Urinary bladder (tissue), 4 donors: ENCODE measurements around the gene SELENOO. TPM values are rescaled to one million over a fixed set of nuclear protein-coding genes. Genes with fewer than 3 reads are reported as not detected.

ENCODE experiments used
- DNase-seq: peaks from one replicate; pipeline ENCODE4 v3.0.0-alpha.2; 2015; ENCODE audit errors: extremely low spot score
- H3K27ac ChIP-seq: one replicate; pipeline ENCODE4 v1.5.1; 2013; ENCODE audit warnings: low read depth, mild to moderate bottlenecking, moderate library complexity
- H3K36me3 ChIP-seq: one replicate; pipeline ENCODE4 v1.6.1; 2013; ENCODE audit warnings: mild to moderate bottlenecking, moderate library complexity; ENCODE audit not compliant: insufficient read depth
- H3K4me1 ChIP-seq: one replicate; pipeline ENCODE4 v1.6.1; 2013; ENCODE audit warnings: mild to moderate bottlenecking, moderate library complexity; ENCODE audit not compliant: insufficient read depth
- H3K4me3 ChIP-seq: one replicate; pipeline ENCODE4 v1.5.1; 2013; ENCODE audit warnings: low read depth, low read length
- WGBS: extraction: QIAGEN DNeasy Blood & Tissue Kit; methylation state at CpG from one replicate; pipeline ENCODE4 v1.1.7; 2013; 5-methylcytosine and 5-hydroxymethylcytosine counted together
- polyA plus RNA-seq: library from polyadenylated mRNA; stranded (reverse); fragments of 200-250 nt; gene quantifications from one replicate; pipeline ENCODE4 v1.2.3, GENCODE V29; 2013
- total RNA-seq: library from RNA; depleted of rRNA; stranded (reverse); fragments of >200 nt; gene quantifications from one replicate; pipeline ENCODE4 v1.2.3, GENCODE V29; 2014
- donor health status: healthy with polysubstance abuse.
- donor health status: healthy.

The SELENOO gene
- total and polyA plus RNA-seq, 2 donors: 9.5 to 23.0 TPM

GRCh38 chr22:50227579-50228215 lies 26.9 kb downstream of the SELENOO start:
- Histone ChIP-seq H3K4me1 (no peaks in the 10 kb centered on the region), H3K27ac (no peak overlapping the region), H3K4me3 (no peak overlapping the region), H3K36me3 (peaks cover 8% of the 10 kb centered on the region)
- no peak for DNase-seq
- WGBS: 96% methylated on average over 25 of the region's 25 CpGs

GRCh38 chr22:50228366-50228765 lies 27.6 kb downstream of the SELENOO start:
- H3K4me3 ChIP-seq: no peak overlapping the region
- H3K36me3 ChIP-seq: peaks cover 5% of the 10 kb centered on the region
- 97% methylated on average over 9 of the region's 9 CpGs for WGBS
- H3K4me1 ChIP-seq: no peaks in the 10 kb centered on the region
- H3K27ac ChIP-seq: no peak overlapping the region
- DNase-seq: no peak

DNA sequence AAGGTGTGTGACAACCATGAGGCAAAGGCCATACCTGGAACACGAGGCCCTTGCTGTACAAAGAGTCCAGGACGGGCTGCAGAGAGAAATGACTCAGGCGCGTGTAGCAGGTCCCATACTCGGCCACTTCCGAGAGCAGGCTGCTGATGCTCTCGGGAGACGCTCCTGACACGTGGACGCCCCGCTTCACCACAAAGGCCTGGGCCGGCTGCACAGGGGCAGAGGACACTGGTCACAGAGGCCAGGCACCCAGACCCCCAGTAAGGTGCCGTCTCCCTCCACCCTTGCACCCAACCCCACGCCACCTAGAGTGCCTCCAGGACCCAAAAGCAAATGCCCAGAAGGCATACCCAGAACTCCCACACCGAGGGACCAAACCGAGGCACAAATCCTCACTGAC lies 28.6 kb downstream of the SELENOO start:
- no peak overlapping the region for H3K4me3 ChIP-seq
- H3K4me1 ChIP-seq: no peaks in the 10 kb centered on the region
- no peak for DNase-seq
- peaks cover 5% of the 10 kb centered on the region for H3K36me3 ChIP-seq
- 96% methylated on average over 16 of the region's 16 CpGs for whole genome bisulfite sequencing
- no peak overlapping the region for H3K27ac ChIP-seq

GRCh38 chr22:50232481-50233151 lies 31.8 kb downstream of the SELENOO start:
- 91% methylated on average over 20 of the region's 20 CpGs for WGBS
- no peak for DNase-seq
- Histone ChIP-seq H3K36me3 (peaks cover 2% of the 10 kb centered on the region), H3K4me3 (no peak overlapping the region), H3K4me1 (no peaks in the 10 kb centered on the region), H3K27ac (no peak overlapping the region)

GRCh38 chr22:50233223-50233622 lies 32.4 kb downstream of the SELENOO start:
- no peak for DNase-seq
- no peak overlapping the region for H3K27ac ChIP-seq
- H3K4me3 ChIP-seq: no peak overlapping the region
- H3K36me3 ChIP-seq: peaks cover 2% of the 10 kb centered on the region
- 92% methylated on average over 18 of the region's 18 CpGs for WGBS
- H3K4me1 ChIP-seq: no peaks in the 10 kb centered on the region

DNA sequence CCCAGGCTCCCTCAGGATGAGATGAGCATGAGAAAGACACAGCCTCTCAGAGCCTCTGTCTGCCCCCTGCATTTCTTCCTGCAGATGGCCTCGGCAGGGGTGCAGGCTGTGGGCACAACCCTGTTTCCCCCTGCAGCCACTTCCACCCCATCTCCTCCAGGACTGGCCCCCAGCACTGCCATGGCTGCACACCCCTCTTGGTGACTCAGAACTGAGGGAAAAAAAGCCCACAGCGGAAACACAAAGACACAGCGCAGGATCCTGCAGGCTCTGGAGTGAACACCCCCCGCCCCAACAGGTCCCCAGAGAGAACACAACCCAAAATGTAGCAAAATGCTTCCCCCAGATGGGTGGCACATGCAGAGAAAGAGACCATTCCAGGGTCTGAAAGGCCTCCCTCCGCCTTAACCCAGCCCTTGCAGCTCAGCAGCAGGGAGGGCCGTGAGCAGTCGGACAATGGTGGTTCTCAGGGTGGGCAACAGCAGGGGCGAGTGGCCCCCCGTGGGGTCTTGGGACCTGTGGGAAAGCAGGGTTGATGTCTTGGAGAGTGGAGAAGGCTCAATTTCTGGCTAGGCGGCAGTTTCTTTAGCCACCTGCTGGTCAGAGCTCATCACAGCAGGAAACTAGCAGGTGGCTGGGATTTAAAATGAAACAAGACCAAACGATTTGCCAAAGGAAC lies 36.1 kb downstream of the SELENOO start:
- WGBS: 64% methylated on average over 11 of the region's 11 CpGs
- H3K36me3 ChIP-seq: no peaks in the 10 kb centered on the region

DNA sequence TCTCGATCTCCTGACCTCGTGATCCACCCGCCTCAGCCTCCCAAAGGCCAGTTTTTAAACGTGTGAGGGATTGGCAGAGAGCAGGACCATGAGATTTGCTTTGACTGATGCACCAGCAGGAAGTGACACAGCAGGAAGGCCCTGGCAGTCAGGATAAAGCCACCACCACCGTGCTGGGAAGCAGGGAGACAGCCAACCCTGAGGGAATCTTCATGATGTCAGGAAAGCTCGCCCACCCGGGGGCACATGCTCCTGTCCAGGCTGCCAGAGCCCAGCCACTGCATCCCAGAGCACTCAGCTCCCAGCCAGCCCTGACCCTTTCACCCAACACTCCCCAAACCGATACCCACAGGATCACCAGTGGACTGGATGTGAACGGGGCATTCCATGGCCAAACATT lies 37.9 kb downstream of the SELENOO start:
- H3K4me3 ChIP-seq: no peak overlapping the region
- WGBS: 86% methylated on average over 9 of the region's 9 CpGs
- no peaks in the 10 kb centered on the region for H3K36me3 ChIP-seq
- DNase-seq: no peak
- H3K4me1 ChIP-seq: peaks cover 4% of the 10 kb centered on the region
- no peak overlapping the region for H3K27ac ChIP-seq

More for the DNA sequence above, 36.1 kb downstream of the SELENOO start:
- Histone ChIP-seq H3K4me3 (no peak overlapping the region), H3K4me1 (no peaks in the 10 kb centered on the region), H3K27ac (no peak overlapping the region)
- DNase-seq: no peak

GRCh38 chr22:50242406-50242949 lies 41.7 kb downstream of the SELENOO start:
- WGBS: 62% methylated on average over 14 of the region's 14 CpGs
- no peak for DNase-seq
- Histone ChIP-seq H3K27ac (no peak overlapping the region), H3K4me3 (peak overlapping the region; percentile 12), H3K36me3 (no peaks in the 10 kb centered on the region), H3K4me1 (peaks cover 4% of the 10 kb centered on the region)

- 23% methylated on average over 27 of the region's 27 CpGs for WGBS
- peak overlapping the region; percentile 82 for H3K4me3 ChIP-seq
- no peak for DNase-seq
- H3K36me3 ChIP-seq: no peaks in the 10 kb centered on the region
- peaks cover 4% of the 10 kb centered on the region for H3K4me1 ChIP-seq
- peak overlapping the region; percentile 75 for H3K27ac ChIP-seq
Measured at GRCh38 chr22:50243685-50244419, 43.0 kb downstream of the SELENOO start.

DNA sequence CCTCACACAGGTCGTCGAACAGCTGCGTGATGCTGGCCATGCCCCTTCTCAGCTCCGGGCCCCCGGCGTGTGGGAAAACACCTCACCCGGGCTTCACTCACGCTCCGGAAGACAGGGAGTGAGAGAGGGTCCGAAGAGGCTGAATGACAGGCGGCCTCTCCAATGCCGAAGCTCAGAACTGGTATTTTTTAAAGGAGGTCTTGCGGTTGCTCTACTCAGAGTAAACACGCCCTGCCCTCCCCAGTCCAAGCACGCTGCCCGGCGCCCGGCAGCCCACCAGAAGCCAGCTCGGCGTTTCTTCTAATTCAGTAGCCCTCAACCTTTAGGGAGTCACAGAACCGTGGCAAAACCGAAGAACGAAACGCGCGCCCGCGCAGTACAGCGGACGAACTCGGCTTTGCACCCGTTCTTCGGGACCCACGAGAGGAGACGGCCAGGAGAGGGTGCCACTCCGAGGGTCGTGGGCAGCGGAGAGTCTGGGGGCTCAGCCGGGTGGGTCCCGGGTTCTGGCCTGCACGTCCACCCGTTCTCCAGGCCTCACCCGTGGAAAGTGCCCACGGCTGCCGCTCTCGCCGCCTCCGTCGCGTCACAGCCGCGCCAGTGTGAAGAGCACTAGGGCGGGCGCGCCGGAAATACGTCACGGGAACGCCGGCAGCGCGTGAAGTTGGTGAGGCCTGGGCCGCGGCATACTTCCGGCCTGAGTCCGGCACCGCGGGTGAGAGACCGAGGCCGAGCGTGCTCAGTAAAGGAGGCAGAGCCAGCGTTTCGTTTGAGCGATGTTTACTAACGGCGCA lies 43.8 kb downstream of the SELENOO start, which contains the start of gene TUBGCP6:
TSS of gene TUBGCP6 (minus strand) at position 604 of the 794 bp plus-strand sequence. CDS start at position 40, 564 bp downstream.
- peak within 1 kb of the TSS; percentile 82 for H3K4me3 ChIP-seq
- H3K27ac ChIP-seq: peak within 1 kb of the TSS; percentile 95
- no peaks in the 10 kb centered on the region for H3K36me3 ChIP-seq
- WGBS: under 1% methylated on average over 76 of the region's 76 CpGs
- DNase-seq: peak; percentile 71
- peaks cover 4% of the 10 kb centered on the region for H3K4me1 ChIP-seq

- Histone ChIP-seq H3K27ac (peak overlapping the region; percentile 95), H3K4me3 (peak overlapping the region; percentile 82), H3K36me3 (no peaks in the 10 kb centered on the region), H3K4me1 (peaks cover 4% of the 10 kb centered on the region)
- 14% methylated on average over 53 of the region's 53 CpGs for WGBS
- DNase-seq: no peak
Measured at GRCh38 chr22:50245214-50246072, 44.6 kb downstream of the SELENOO start.
